Activated T-cell treated with anti-CD3 and anti-CD28 coated beads for 24 hours (primary cell): ENCODE results near the gene DST.
"Not testable (repeated sequence)": the region's sequence is repeated elsewhere in the genome, so short reads cannot be mapped to it uniquely, and the experiment has no call there.

Experiments
- DNase-seq: peaks from one replicate; pipeline ENCODE4 v3.0.0-alpha.2; 2020; ENCODE audit warnings: low read depth

The DST gene

DNA sequence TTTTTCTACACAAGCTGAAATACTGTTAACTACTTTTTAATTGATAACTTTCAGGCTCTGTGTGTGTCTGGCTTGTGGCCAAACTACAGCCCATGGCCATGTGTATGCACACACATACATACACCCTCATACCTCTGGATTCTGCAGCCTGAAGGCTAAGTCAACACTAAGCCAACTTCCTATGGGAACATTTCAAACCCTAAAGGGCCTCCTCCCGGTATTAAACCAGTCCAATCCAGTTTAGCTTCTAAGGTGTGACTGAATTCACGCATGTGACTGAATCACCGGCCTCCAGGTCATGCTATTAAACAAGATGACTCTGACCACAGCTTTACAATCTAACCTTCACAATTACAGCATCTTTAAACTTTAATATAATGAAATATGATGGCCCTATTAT, 20.7 kb upstream of the DST start:
- no peak for DNase-seq

DNA sequence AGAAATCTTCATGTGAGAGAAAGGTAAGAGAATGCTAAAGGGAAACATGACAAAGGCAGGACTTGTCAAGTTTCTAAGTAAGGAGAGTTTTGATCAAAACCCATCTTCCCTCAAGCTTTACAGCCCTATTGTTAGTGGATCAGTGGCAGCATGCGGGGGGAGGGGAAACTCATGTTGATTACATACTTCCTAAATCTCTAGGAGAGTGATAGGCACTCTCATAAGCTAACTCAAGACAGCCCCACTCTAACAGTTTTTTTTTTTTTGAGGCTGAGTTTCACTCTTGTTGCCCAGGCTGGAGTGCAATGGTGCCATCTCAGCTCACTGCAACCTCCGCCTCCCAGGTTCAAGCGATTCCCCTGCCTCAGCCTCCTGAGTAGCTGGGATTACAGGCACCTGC, 18.6 kb upstream of the DST start:
- DNase-seq = not testable (repeated sequence)

DNA sequence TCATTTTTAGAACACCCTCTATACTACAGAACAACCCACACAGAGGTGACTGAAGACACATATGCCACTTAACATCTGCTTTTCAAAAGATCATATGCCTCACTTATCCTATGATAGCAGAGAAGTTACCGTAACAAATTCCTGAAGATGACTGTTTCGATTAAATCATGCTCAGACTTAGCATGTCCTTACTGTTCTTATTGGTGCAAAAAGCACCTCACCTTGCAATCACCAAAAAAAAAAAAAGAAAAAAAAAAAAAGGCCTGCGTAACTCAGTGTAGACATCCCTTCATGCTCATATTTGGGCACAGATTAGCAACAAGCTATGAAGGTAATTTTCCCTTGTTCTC, 17.7 kb upstream of the DST start:
- DNase-seq = no peak

DNA sequence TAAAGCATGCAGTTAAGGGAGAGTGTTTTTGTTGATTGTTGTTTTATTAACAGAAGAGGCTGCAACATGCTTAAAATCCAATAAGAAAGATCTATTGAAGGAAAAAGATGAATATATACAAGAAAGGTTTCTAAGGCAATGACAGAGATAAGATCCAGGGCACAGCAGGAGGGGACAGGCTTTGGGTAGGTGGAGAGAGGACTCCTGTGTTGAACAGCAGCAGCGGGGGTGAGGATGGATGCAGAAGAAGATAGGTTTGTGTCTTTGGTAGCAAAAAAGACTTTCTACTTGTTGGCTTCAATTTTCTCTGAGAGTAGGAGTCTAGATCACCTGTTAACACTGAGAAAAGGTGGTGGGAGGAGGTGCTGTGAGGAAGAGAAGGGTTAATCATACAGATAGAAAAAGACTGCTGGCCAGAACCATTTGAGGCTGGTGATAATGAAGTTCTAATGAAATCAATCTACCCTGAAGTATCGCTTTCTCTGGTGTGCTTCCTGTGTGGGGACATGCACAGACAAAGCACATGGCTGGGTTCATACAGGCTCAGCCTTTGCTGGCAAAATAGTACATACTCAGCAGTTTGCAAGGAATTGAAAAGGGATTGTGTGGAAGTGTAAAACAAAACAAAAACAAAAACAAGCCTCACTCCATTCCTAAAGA, 17.2 kb upstream of the DST start:
- no peak for DNase-seq

DNA sequence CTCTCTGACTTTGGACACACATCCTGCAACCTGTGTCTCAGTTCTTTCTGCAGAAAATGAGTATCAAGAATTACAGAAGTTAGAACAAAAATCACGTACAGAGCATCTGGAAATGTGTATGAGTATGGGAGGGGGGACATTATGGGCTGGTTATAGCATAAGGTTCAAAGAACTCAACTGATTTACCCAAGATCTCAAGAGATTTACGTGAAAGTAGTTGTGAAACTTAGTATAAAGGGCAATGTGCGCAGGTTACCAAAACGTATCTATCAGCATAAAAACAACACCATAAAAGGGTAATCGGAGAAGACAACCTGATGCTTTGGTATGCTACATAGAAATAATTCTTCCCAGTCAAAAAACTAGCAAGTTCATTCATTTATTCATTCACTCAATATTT, 15.6 kb upstream of the DST start:
- no peak for DNase-seq

DNA sequence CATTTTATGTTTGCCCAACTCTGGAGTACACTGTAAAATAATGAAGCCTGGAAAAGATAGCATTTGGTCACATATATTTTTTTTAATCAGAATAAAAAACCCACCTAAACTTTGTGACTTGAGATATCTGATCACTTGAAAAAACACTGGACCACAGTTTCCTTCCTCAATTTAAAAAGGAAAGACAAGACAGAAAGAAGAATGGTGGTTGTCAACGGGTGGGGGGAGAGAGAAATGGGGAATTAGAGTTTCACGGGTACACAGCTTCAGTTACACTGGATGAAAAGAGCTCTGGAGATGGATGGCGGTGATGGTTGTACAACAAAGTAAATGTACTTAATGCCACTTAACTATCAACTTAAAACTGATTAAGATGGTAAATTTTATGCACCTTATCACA, 14.7 kb upstream of the DST start:
- DNase-seq = no peak

DNA sequence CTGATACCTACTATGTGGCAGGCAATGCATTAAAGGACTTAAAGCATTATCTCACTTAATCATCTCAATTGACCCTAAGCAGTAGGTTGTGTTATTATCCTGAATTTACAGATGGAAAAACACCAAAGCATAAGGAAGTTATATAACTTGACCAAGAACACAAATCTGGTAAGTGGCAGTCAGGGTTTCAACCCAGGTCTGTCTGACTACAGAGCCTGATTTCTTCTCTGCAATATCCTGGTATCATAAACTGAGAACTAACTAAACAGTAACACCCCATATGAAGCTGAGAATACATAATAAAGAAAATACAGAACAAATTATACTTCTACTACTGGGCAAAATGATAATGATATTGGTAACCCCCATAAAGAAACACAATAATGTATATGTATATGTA, 13.8 kb upstream of the DST start:
- no peak for DNase-seq

DNA sequence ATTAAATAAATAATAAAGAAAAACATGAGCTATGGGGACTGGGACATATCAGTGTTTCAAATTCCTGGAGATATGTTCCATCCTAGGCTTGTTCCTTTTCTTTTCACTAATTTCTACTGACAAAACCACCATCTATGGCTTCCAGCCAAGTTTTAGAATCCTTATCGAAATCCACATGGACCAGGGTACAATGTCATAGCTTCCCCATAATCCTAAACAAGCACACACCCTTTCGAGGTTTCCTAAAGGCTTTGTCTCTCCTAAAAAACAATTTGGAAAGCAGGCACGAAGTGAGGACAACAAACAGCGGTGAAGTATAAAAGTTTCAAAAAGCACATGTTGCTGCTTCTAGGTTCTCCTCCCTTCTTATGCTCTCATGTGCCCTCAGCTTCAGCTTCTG, 13.3 kb upstream of the DST start:
- DNase-seq = no peak

DNA sequence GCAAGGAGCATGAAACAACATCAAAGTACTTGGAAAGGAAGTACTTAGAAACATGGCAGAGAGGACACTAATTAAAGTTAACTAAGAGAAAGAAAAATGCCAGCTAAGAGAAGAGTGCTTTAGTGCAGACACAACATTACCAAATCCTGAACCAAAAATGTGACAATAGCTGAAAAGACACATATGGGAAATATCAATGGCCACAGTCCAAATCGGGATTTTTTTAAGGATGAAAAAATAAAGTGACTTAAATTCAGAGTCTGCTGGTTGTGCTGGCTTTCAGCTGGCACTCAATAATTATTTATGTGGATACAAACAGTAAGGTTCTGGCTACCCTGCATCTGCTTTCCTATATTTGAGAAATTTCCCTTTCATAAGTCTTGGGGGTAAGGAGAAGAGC, 12.6 kb upstream of the DST start:
- DNase-seq = no peak

DNA sequence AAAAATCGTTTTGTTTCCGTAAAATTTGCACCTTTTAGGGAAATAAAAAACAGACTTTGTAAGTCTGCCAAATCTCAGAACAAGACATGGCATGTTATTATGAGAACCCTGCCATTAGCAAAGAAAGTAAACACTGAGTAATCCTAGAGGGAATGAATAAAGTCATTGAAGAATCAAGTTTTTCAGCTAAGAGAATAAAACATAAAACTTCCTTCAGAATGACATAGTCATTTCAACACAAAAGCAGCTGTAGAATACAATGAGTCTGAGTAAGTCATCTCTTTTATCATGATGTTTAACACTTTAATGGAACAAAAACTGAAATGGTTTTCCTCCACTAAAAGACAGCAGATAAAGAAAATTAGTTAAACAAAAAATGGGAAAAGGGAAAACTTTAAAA, 10.3 kb upstream of the DST start:
- DNase-seq = no peak

DNA sequence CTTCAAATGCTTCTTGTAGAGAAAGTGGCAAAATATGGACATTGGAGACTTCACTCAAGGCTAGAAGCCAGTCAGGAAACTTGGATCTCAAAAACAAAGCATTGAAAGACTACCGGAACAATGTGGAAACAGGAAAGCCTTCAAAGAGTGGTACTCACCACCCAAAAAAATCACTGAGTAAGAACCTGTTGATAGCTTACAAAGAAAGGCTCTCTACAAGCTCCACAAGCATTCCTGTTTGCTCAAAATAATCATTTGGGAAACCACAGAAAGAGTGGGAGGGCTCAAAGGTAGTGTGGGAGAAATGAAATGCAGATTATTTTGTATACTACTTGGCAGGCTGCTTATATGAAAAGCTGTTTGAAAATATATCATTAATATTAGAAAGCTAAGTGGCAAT, 9.5 kb upstream of the DST start:
- no peak for DNase-seq

DNA sequence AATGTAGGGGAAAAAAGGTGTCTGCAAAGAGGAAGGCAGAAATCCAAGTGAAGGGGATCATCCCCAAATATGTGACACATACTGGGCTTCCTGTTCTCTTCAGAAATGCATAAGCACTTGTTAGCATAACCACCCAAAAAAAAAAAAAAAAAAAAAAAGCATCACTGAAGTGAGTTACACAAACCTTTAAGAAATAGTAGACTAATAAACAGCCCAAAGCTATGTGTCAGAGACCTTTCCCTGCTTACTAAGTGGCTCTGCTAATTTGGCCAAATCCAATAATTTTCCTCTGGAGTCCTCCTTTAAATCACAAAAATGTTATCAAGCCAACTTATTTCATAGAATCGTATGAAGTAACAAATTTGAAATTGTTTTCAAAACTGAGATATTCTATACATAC, 7.5 kb upstream of the DST start:
- no peak for DNase-seq

DNA sequence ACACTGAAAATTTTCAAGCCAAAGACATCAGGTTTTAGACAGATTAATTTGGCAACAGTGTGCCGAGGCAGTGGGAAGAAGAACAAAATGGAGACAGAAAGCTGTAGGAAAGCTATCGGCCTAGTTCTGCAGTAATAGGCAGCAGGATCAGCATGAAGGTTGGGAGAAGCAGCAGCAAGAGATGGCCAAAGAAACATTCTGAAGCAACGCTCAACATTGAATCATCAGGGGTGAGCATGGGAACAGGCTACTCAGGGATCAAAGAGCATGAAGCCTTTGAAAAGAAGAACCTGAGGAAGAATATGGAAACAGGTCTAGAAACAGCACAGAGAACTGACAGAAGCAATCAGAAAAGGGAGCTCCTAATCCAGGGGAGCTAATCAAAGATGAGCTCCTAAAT, 7.1 kb upstream of the DST start:
- DNase-seq = no peak

DNA sequence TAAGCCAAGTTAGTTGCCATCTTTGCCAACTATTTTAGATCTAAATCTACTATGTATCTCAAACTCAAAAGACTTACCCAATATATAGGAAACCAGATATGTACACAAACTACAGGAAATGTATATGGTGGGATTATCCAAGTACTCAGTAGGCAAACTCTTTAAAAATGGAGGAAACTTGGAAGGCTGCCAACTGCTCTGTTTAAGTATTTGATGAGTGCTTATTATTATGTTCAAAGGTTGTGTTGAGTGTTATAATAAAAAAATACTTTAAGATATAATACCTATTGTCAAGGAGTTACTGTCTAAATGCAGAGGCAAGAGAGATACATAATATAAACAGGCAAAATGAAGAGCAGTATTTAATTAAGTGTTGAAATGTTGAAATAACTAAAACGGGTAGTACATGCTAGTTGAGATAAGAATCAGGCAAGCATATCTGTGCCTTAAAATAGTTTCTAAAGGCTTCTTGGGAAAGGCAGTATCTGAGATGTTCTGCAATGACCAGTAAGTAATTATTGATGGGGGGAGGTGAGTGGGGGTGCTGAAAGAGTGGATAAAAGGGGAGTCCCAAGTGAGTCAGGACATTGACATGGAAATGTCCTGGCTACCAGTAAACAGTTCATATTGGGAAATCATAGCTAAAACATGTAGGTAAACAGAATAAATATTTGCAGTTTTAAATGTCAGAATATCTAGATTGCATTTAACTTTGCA, 6.5 kb upstream of the DST start:
- DNase-seq = no peak

DNA sequence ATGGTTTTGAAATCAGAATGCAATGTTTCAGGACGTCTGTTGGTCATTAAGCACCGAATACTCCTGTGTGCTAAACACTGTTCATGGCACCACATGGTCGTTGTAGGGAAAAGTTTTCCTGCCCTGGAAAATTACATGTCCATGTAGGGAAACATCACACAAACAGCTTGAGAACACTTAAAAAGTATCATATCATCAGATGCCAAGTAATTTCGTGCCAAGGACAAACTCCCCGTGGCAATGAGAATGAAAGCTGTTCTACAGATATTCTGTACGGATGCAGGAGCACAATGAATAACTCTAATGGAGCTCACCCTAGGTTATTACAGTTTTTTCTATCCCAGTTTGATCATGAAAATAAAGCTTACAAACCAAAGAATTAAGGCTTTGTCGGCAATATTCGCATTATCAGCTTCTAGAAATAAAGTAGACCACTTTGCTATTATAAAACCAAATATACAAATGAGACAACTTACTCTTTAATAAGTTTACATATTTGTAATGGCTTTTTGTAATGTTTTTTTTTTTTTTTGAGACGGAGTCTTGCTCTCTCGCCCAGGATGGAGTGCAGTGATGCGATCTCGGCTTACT, 4.6 kb upstream of the DST start:
- no peak for DNase-seq

DNA sequence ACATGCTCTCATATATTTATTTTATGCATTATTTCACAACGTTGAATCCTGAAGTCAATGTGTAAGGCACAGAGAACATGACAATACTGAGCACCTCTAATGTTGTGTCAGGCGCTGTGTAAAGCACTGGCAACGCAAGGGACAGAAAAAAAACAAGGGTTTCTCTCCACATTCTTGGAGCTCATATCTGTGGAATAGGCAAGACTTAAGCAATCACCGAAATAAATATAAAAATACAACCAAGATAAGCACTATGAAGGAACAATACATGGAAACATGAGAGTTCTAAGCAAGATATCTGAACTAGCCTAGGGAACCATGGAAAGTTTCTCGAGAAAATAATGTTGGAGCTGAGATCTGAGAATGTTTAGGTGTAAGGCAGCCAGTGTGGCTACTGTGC, 1.7 kb upstream of the DST start:
- no peak for DNase-seq

DNA sequence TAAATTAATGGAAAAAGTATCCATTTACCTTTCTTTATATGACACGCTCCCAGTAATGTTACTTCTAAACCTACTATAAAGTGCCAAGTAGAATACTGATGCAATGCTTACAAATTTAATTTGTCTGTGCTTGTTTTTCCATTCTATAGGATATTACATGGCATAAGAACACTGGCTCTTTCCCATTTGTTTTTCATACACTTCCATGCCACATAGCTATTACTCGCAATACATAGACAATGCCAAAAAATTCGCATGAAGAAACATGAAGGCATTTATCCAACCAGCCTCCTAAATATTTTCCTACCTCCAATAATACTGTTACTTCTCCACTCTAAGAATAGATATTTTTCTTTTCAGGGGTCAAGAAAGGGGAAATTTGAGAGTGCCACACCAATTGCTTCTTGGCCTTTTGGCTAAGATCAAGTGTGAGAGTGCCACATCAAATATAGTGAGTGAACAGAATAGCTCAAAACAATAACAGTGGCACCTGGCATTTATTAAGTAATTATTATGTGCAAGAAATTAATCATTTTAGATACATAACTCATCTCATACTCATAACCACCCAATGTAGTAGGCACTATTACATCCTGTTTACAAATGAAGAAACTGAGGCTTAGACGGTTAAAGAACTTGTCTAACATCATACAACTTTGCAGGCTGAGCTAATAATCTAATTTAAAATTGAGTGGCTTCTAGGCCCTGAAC, 845 bp upstream of the DST start:
- DNase-seq = no peak

DNA sequence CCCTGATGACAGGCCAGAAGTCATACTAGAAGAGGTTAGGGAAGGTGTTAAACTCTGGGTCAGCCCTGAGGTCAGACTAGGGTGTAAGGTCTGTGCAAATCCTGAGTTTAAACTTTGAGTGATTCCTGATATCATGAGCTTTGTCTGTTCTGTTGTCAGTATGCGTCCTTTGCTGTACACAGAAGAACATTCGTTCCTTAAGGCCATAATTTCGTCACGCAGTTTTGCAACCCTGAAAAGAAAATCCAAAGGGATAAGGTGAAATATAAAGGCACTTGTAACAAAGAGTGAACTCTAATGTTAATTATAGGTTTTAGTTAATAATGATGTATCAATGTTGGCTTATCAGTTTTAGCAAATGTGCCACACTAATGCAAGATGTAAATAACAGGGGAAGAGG, 2.3 kb downstream of the DST start:
- DNase-seq = no peak

DNA sequence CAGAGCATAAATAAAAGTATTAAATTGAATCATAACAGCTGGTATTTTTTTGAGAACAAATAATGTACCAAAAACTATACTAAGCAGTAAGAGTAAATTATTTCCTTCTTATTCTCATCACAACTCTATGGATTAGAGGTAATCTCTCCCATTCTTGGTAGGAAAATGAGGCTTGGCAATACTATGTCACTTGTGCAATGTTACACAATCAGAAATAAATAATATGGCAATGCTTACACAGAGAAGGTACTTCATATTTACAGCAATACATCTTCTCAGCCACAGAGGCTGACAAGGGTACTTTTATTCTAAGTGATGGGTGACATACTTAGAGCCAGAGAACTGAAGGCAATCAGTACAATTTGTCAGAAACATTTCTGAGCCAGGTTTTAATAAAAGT, 3.9 kb downstream of the DST start:
- no peak for DNase-seq

DNA sequence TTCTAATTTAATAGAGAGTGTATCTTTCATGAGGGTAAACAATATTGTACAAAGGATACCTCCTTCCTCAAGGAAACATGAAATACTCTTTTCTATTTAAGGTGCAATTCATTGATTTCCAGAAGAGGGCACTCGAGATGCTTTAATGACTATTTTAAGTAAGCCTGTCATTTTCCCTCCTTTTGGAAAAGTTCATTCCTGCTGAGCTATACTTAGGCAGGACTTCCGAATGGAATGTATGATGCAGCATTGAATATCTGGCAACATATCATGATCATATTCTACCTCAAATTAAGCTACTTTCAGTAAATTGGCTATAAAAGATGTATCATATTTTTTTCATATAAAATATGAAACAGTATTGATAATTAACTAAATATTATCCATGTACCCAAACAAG, 5.0 kb downstream of the DST start:
- no peak for DNase-seq

DNA sequence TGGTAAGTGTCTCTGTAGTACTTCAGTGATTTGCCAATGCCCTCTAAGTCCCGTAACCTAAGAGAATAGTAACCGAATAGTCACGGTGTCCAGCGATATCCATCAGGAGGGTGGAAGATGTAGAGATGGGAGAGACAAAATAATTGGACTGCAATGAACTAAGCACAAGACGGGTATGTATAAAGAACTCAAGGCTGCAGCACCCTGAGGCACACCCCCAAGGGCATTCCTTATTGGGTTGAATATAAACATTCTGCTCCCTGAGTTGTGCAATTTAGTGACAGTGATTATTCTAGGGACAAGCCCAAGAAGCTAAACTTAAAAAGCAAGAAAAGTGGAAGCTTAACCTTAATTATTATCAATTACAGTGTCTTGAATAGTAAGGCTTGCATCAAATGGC, 14.6 kb downstream of the DST start:
- DNase-seq = no peak

DNA sequence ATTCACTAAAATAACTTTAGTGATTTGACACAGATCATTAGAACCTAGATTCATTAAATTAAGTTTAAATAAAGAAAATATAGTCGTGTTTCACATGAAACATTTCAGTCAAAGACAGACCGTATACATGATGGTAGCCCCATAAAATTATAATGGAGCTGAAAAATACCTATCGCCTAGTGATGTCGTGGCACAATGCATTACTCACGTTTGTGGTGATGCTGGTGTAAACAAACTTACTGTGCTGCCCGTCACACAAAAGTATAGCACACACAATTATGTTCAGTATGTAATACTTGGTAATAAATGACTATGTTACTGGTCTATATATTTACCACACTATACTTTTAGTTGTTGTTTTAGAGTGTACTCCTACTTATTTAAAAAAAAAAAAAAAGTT, 17.3 kb downstream of the DST start:
- DNase-seq = no peak

DNA sequence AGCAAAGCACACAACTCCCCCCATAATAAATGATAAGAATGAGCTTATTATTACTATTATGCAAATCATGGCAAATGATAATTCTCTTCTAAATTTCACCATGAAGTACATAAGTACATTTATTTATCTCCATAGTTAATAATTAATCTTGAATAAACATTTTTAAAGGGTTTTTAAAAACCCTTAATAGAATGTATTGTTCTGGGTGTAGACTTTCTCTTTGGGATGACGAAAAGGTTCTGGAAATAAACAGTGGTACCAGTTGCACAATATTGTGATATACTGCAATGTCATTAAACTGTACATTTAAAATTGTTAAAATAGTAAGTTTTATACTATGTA, 18.0 kb downstream of the DST start:
- DNase-seq = no peak
